ENCODE measurements around the gene SELL.

- TF ChIP-seq POLR2AphosphoS5 (IDR thresholded peaks at IDR 0.05; ENCODE audit: borderline replicate concordance, low read depth, low read length) (no peak), EZH2 (IDR thresholded peaks at IDR 0.05) (no peak), FOXP2 (optimal IDR thresholded peaks at IDR 0.05; ENCODE audit: control extremely low read depth, extremely low read length, insufficient read depth) (no peak)
These were observed 11.7 kb downstream of the SELL start for GRCh38 chr1:169699707-169700106.
